Suppressor macrophage treated with lipopolysaccharide for 1 hour (primary cell): Measurements from ENCODE around the gene PURB.
"Not testable (repeated sequence)": the region's sequence is repeated elsewhere in the genome, so short reads cannot be mapped to it uniquely, and the experiment has no call there.

Source experiments
- DNase-seq, 3 donors: peaks; one replicate each; pipeline ENCODE4 v3.0.0-alpha.2; 2020 to 2022

PURB gene

DNA sequence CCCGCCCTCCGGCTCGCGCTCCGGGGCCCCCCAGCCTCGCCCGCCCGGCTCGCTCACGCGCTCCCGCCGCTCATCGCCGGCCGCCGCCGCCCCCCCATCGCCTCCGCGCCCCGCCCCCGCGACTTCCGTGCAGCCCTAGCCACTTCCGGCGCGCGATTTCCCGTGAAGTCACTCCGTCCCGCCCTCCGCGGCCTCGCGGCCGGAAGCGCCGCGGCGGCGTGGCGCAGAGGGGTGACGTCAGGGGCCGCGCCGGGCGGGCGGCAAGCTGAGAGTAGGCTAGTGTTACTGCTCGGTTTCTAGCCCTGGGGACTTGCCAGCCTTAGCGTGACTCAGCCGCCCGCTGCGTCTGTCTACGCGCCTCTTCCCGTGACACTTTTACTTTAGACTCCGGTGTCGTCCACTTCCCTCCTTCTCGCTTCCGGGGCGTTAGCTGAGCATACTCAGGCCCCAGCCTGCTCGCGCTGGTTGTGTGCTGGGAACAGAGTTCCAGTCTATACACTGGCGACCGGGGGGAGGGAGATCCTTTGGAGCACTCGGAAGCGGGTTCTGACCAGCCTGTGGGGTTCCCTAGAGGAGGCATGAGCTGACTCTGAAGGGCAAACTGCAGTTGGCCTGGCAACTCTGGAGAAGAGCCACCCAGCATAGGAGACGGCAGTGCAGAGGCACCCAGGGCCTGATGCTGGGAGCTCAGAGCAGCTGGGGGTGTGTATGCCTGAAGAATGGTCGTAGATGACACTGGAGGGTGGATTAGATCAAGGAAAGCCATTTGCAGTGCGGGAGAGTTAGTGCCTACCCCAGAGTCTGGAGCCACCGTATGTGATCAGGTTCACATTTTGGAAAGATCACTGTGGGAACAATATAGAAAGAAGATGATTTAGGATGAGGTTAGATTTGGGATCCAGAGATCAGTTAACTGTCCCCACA is at the start of gene PURB:
Gene PURB, minus strand, starts transcription at position 137 of the 924 bp plus-strand sequence. CDS start 182 bp downstream, outside the sequence.
- DNase-seq, result peak; percentile 99 to 100 (median 100)

DNA sequence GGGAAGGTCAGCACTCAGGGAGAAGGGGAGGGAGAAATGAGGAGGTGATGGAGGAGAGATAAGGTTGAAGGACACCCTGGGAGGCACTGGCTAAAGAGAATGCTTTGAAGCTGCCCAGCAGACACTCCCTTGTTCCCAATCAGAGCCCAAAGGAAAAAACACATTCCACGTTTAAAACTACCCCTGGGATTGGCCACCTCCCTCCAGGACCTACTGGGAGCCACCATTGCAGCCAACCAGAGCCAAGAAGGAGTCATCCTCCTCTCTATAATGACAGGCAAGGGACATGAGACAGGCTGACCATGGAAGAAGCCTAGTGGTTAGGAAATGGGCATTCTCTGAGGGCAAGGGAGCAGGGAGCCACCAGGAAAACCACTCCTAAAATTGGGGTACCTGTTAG is 49.7 kb upstream of the PURB start:
- DNase-seq, result no peak

DNA sequence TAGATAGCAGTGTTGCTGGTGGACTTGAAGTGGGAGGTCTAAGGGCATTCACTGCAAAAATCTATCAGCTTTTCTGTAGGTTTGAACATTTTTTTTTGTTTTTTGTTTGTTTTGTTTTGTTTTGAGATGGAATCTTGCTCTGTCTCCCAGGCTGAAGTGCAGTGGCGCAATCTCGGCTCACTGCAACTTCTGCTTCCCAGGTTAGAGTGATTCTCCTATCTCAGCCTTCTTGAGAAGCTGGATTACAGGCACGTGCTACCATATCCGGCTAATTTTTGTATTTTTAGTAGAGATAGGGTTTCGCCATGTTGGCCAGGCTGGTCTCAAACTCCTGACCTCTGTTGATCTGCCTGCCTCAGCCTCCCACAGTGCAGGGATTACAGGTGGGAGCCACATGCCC is 49.2 kb upstream of the PURB start:
- not testable (repeated sequence) for DNase-seq

DNA sequence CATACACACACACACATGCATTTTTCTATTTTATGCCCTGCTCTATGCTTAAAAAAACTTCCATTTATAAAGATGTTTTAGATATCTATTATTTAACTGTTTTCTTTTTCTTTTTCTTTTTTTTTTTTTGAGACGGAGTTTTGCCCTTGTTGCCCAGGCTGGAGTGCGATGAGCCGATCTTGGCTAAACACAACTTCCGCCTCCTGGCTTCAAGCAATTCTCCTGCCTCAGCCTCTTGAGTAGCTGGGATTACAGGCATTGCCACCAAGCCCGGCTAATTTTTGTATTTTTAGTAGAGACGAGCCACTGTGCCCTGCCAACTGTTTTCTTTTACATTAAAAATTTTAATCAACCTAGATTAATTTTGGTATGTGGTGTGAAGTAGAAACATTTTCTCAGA is 45.6 kb upstream of the PURB start:
- DNase-seq, result no peak

DNA sequence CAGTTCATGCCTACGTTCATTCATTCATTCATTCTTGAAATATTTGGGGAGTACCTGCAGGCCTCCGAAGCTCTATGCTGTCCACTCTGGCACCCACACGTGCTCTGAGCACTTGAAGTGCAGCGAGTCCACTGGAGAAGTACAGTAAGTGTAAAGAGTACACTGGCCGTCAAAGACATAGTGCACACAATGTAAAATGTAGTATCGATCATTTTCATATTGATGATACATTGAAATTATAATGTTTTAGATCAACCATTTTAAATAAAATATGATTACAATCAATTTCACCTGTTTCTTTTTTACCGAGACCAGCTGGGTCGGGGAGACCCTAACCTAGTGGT is 37.0 kb upstream of the PURB start:
- no peak for DNase-seq

DNA sequence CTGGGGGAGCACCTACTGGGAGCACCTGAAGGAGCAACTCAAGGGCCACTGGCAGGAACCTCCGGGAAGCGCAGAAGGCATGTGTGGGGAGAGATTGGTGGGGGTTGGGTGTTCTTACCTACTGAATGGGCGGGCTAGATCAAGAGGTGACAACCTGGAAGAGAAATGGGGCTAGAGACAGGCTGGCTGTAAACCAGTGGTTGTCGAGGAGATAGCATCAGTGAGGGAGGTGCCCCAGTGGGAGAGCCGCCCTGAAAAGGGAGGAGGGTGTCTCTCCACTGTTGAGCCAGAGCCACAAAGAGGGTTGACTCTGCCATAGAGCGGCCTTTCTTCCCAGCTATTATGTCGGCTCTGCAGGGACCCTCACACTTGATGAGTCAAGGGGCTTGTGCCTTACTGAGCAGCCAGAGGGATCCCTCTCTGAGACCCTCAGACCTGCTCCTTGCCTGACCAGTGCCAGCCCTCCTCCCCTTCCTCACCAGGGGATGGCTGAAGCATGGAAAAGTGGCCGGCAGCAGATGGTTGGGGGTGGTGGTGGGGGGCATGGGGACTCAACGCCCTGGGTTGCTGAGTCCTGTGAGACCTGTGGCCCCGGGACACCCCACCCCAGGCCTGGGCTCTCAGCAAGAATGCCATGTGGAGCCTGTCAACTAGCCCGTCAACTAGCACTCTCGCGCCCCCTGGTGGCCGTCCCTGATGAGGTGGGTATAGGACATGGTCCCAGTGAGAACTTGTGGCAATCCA is 36.4 kb upstream of the PURB start:
- peak; percentile 86 to 96 (median 91) for DNase-seq

DNA sequence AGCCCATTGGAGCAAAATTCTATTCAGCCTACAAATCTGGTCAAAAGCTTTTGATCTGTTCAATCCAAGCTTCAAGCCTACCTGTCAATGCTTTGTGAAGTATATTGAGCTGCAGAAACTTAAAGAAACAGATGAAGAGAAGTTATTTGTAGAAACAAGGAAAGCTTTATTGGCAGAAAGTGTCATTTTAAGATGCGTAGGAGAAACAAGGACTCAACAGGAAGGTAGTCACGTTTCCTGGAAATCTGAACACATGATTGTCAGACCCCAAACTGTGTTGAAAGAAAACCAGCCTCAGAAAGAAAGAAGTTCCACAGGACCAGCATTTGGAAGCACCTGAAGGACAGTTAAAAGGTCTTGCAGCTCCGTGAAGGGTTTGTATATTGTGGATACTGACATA is 34.8 kb upstream of the PURB start:
- no peak for DNase-seq

DNA sequence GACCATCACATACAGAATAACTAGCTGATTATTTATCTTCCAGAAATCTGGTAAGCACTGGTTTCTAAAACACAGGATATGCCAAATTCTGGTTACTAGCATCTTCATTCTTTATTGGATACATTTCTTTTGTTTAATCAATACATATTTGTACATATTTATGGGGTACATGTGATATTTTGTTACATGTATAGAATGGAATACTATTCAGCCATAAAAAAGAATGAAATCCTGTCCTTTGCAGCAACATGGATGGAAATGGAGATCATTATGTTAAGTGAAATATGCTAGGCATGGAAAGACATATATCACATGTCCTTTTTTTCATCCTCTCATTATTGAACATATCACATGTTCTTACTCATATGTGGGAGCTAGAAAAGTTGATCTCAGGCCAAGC is 32.7 kb upstream of the PURB start:
- no peak for DNase-seq

DNA sequence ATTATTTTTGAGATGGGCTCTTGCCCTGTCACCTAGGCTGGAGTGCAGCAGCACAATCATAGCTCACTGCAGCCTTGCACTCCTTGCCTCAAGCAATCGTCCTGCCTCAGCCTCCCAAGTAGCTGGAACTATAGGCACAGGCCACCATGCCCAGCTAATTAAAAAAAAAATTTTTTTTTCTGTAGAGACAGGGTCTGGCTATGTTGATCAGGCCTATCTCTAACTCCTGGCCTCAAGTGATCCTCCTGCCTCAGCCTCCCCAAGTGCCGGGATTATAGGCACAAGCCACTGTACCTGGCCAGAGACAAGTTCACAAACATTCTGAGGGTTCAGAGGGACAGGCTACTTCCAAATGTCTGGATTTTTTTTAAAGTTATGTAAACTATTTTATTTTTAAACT is 32.1 kb upstream of the PURB start:
- DNase-seq, result no peak

DNA sequence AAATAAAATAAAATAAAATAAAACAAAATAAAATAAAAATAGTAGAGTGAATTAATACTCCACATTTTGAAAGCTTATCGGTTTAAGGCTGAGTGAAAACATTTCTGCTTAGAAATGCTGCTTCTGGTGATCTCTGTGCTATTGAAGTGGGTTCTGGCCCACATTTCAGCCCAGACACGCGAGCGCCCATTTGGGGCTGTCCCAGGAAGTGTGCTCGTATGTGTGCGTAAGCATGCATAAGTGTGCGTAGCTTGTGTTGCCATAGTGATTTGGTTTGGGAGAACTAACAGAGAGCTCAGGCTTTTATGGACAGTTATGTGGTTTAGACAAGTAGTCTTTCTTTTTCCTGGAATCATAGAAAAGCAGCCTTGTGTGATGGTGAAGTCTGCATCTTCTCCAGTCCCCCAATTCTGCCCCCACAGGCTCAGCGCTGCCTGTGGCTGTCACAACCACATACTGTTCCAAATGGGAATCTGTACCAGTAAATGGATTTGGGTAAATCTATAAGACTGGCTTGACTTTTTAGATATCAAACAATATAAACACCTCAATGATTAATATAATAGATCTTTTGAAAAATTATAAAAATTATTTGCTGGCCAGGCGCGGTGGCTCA is 29.8 kb upstream of the PURB start:
- peak in 2 of 3 donors; percentile 69 to 82 for DNase-seq

DNA sequence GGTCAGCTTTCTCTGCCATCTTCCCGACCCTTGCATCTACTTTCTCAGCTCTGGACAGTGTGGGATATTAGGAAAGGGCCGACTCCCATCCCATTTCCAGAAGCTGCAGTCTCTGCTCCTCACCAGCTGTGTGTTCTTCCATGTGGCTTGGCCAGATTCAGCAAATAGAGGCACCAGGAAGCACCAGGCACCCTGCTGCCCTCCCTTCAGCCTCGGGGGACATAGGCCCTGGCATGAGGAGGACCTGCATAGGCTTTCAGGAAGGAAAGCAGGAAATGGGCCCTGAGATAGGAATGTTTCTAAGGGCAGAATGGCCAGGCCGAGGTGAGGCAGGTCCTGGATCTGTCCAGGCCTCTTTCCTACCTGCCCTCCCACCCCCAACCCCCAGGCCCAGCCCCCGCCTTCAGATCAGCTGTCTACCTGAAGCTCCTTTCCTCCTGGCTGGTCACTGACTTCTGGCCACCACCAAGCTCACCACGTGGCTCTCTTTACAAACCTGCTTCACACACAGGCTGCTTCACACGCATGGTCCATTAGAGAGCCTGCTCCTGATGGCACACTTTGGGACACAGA is 27.5 kb upstream of the PURB start:
- DNase-seq, result no peak

DNA sequence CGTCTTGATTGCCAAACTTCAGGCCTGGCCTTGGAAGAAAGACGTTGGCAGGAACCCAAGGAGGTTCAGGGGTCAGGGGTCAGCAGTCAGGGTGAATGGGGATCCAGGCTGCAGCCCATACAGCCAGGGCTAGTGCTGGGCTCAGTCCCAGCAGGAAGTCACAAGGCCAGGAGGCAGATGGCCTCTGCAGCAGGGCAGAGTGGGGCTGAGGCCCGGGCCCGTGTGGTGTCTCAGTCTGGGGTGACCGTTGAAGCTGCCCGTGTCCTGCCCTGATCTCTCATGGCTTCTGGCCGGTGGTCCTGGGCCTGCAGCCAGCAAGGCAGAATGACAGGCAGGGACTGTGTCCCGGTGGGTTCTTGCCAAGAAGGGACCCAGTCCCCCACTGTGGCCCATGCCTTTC is 26.6 kb upstream of the PURB start:
- DNase-seq, result no peak

DNA sequence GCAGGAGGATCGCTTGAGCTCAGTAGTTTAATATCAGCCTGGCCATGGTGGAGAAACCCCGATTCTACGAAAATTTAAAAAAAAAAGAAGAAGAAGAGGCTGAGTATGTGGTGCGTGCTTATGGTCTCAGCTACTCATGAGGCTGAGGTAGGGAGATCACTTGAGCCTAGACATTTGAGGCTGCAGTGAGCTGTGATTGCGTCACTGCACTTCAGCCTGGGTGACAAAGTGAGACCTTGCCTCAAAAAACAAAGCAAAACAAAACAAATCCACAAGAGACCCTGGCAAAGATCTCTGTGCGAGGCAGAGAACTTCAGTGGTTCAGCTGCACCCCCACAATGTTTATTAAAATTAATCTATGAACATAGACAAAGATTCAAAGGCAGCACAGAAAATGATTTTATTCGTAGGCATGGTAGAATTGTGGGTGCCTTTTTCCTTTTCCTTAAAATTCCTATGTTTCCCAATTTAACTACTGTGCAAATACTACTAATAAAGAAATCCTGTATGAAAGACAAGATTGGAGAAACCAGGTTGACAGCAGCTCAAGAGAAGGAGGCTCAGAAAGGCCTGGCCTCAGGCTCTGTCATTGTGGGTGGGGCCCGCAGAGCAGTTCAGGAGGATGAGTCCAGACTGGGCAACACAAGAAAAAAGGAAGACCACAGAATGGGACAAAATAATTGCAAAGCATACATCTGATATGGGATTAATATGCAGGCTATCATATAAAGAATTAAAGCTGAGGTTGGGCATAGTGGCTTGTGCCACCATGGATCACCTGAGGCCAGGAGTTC is 24.5 kb upstream of the PURB start:
- DNase-seq, result no peak

DNA sequence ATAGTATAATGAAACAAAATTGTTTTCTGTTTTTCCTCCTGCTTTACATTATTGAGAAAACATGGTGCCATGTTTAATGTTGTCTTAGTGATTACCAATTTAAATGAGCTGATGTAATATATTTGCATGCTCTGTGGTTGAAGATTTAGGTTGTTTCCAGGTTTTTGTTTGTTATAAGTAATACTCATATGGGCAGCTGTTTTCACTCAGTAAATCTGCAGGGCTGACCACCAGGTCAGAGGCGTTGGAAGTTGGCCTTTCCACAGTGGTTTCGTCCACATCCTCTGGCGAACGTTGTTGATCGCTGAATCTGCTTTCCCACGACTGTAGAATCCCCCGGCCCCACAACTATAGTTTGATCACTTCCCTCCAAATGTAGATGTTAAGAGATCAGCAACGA is 21.6 kb upstream of the PURB start:
- DNase-seq, result no peak

DNA sequence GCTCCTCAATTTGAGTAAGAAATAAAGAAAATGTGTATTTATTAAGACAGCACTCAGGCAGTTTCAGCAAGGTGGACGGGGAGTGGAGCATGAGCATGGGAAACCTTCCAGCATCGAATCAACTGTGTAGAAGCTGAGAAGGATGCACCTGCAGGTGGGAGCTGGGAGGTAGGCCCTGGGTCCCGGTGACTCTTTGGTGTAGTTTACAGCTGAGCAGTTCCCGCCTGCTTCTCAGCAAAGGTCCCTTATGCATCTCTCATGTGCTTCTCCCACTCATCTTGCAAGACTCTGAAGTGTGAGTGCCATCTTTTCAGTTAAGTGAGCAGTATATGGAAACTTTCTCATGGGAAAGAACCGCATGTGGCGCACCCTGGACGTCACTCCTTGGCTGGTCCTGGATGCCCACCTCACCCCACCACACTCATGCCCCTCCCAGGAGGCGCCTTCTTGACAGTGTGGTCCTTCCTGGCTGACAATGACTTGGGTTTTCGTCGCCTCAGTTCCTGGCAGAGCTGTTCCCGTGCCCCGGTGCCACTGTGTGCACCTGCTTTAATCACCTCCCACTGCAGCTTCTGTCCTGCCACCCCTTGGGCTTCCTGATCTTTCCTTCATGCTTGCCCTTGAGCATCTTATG is 19.8 kb upstream of the PURB start:
- no peak for DNase-seq

DNA sequence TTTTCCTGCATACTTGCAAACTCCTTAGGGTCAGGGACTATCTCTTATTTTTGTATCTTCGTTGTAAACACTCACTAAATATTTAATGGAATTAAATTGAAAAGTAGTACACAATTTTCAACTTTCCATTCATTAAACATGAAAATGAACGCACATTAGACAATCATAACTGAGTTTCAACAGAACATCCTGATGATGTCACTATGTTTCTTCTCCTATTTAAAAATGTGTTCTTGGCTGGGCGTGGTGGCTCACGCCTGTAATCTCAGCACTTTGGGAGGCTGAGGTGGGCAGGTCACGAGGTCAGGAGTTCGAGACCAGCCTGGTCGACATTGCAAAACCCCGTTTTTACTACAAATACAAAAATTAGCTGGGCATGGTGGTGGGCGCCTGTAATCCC is 14.1 kb upstream of the PURB start:
- no peak for DNase-seq

DNA sequence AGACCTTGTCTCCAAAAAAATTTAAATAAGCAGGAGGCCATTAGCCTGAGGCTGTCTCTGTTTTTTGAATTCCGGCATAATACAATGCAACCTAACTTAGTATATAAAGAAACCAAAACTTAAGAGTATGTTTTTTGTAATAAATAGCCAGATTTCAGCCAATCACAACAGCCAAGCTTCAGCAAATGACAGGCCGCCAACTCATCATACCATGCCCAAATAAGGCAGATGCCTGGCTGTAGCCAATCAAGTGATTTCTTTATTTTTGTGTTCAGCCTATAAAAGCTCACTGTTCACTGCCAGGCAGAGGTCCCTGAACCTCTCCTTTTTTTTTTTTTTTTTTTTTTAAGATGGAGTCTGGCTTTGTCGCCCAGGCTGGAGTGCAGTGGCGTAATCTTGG is 12.7 kb upstream of the PURB start:
- DNase-seq, result peak in 1 of 3 donors; percentile 31

DNA sequence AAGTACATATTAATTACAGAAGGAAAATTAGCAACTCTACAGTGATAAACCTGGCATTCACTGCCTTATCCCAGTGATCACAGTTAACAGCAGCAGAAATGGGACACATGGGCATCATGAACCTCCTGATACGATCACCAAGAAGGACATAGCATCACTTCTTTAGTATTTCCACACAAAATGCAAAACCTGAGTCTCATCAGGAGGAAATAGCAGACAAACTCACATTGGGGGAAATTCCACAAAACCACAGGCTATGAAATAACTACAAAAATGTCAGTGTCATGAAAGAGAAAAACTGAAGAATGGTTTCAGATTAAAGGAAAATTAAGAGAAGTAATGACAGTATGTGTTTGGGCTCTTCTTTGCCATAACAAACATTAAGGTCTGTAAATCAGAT is 12.0 kb upstream of the PURB start:
- peak; percentile 72 to 88 (median 82) for DNase-seq

DNA sequence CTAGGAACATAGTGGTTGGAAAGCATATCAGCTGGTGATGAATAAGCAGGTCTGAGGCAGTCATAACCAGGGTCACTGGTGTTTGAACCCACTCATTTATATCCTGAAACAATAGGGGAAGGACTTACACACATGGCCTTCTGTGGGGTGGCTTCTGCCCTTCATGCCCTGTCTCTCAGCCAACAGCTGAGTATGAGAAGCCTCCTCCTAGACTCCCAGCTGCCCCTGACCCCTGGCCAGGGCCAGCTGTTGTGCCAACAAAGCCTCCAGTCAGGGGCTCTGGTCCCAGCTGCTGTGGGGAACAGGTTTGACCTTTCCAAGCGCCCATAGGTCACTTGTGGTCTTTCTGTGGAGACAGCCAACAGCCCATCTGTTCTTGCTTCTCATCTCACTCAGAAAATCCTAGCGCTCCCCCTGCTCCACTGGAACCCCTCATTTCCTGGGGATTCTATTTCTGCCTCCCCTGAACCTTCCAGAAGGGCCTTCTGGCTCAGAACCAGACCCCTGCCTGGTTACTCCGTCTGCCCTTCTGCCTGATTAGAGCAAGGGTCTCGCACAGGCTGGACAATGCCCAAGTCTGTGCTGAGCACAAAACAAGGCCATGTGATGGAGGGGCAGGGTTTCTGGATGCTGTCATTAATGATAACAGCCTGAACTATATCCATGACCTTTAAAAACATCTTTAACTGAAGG is 9.7 kb upstream of the PURB start:
- DNase-seq, result peak; percentile 30 to 61 (median 42)

DNA sequence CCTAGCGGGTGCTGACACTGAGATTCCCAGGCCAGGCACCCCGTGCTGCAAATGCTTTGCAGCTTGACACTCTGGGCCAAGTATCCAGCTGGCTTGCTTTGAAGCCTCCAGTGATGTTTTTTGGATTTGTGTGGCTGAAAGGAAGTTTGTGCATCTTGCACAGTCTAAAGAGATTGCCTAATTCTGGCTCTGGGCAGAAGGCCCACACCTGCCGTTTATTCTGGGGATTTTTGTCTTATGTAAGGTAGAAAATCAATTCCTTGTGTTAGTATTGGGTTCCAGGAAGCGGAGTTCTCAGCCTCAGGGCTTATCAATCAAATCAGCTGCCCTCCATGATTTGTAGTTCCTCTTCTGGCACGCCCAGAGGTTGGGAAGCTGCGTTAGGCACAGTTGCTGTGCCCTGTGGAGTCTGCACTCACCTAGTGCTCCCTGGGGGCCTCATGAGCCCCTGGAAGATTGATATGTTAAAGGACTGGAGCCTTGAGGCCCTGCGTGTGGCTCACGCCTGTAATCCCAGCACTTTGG is 8.4 kb upstream of the PURB start:
- no peak for DNase-seq

DNA sequence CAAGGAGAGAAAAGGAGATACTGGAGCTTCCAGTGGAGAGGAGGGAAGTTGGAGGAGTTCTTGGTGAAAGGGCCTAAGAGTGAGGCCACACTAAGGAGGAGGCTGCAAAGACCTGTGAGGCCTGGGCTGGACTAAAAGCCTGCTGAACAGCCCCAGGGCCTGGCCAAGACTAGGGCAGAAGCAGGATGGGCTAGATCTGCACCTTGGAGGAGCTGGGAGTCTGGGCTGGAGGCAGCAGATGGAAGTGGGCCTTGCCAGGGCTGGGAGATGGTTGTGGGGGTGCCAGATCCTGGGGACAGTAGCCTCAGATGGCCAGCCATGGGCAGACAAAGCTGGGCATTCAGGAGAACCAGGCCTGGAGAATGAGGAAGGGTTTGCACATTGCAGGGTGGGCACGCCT is 6.5 kb upstream of the PURB start:
- no peak for DNase-seq
